GM12801 (cell line): Measurements from ENCODE around the gene LETMD1.

Experiments
- TF ChIP-seq, protein P1 (sequence below): IDR thresholded peaks from one replicate; pipeline ENCODE4 v1.5.1; 2011; ENCODE audit warnings: control low read depth; ENCODE audit not compliant: insufficient read length; ENCODE audit errors: extremely low read depth

LETMD1 gene

GRCh38 chr12:51019927-51020326 is 28.2 kb upstream of the LETMD1 start:
- TF ChIP-seq, protein P1, sequence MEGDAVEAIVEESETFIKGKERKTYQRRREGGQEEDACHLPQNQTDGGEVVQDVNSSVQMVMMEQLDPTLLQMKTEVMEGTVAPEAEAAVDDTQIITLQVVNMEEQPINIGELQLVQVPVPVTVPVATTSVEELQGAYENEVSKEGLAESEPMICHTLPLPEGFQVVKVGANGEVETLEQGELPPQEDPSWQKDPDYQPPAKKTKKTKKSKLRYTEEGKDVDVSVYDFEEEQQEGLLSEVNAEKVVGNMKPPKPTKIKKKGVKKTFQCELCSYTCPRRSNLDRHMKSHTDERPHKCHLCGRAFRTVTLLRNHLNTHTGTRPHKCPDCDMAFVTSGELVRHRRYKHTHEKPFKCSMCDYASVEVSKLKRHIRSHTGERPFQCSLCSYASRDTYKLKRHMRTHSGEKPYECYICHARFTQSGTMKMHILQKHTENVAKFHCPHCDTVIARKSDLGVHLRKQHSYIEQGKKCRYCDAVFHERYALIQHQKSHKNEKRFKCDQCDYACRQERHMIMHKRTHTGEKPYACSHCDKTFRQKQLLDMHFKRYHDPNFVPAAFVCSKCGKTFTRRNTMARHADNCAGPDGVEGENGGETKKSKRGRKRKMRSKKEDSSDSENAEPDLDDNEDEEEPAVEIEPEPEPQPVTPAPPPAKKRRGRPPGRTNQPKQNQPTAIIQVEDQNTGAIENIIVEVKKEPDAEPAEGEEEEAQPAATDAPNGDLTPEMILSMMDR, result no peak

DNA sequence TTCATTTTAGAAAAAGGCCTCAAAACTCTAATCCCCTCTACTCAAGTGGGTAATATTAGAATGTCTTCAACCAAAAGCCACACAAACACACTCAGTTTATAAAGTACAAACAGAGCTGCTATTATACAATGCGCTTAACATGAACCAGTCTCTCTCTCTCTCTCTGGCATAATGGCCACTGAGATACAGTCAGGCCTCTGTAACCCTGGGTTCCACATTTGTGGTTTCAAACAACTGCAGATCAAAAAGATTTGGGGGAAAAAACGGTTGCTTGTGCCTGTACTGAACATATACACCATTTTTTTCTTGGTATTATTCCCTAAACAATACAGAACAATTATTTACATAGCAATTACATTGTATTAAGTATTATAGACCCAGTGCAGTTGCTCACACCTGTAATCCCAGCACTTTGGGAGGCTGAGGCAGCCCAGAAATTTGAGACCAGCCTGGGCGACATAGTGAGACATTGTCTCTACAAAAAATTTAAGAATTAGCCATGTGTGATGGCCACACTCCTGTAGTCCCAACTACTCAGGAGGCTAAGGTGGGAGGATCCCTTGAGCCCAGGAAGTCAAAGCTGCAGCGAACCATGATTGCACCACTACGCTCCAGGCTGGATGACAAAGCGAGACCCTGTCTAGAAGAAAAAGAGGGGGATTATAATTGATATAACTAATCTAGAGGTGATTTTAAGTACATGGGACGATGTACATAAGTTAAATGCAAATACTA is 27.5 kb upstream of the LETMD1 start:
- TF ChIP-seq, protein P1, result no peak

GRCh38 chr12:51021694-51022093 is 26.4 kb upstream of the LETMD1 start:
- TF ChIP-seq, protein P1, result no peak

- TF ChIP-seq, protein P1, result no peak
Measured at GRCh38 chr12:51023625-51024382, 24.3 kb upstream of the LETMD1 start.

GRCh38 chr12:51025338-51025835 is 22.7 kb upstream of the LETMD1 start:
- TF ChIP-seq, protein P1, result no peak

- TF ChIP-seq, protein P1, result no peak
Measured at GRCh38 chr12:51025836-51026638, 22.1 kb upstream of the LETMD1 start, which contains the start of gene SLC11A2. SLC11A2 (minus strand) TSS chr12:51026384; CDS start chr12:51010728, 15,656 bp downstream.
